IMR-90 (cell line): ENCODE results near the gene IFIT1. TPM values are rescaled to one million over a fixed set of nuclear protein-coding genes. Genes with fewer than 3 reads are reported as not detected.

ENCODE experiments used
- ATAC-seq: fragments of 200-7000 bp; cut with Tn5 transposase; 2 replicates; pipeline ENCODE4 v1.9.1; 2020; ENCODE audit warnings: low read depth, mild to moderate bottlenecking, moderate library complexity
- BruUV-seq: library from RNA; stranded (reverse); fragments of 400-500 nt; replicated peaks from 2 replicates; lab custom pipeline; 2021; lab: Mats Ljungman, UMichigan
- CTCF ChIA-PET: fragments of 300-600 bp; formaldehyde crosslinking; extraction: SDS; loops from one replicate; lab custom pipeline; 2021; ENCODE audit warnings: antibody characterized with exemption; lab: Yijun Ruan, JAX
- POLR2A ChIA-PET: fragments of 300-600 bp; sonication (Branson Sonifier 250); formaldehyde crosslinking; loops from one replicate; lab custom pipeline; 2022; ENCODE audit warnings: antibody characterized with exemption; ENCODE audit not compliant: unreplicated experiment; lab: Charles Lee
- DNase-seq: peaks from one replicate; pipeline ENCODE4 v3.0.0; 2013
- H2AFZ ChIP-seq: replicated peaks from 2 replicates; pipeline ENCODE3; 2013; ENCODE audit warnings: low read length, mild to moderate bottlenecking; ENCODE audit not compliant: poor library complexity
- H2AK5ac ChIP-seq: 2 replicates; pipeline ENCODE4 v1.6.1; 2013; ENCODE audit warnings: low read depth, low read length, inconsistent platforms
- H2AK9ac ChIP-seq: replicated peaks from 2 replicates; pipeline ENCODE3; 2013; ENCODE audit warnings: mild to moderate bottlenecking, low read depth, low read length, moderate library complexity; ENCODE audit not compliant: poor library complexity
- H2BK120ac ChIP-seq: 2 replicates; pipeline ENCODE4 v1.6.1; 2013; ENCODE audit warnings: low read depth, low read length, inconsistent platforms
- H2BK15ac ChIP-seq: 3 replicates; pipeline ENCODE4 v1.6.1; 2013; ENCODE audit warnings: low read depth, low read length, inconsistent platforms
- H2BK20ac ChIP-seq: 2 replicates; pipeline ENCODE4 v1.6.1; 2013; ENCODE audit warnings: low read depth, mild to moderate bottlenecking, inconsistent platforms, low read length, moderate library complexity
- H2BK5ac ChIP-seq: 2 replicates; pipeline ENCODE4 v1.6.1; 2013; ENCODE audit warnings: mild to moderate bottlenecking, low read depth, low read length, inconsistent platforms; ENCODE audit not compliant: poor library complexity, severe bottlenecking
- H3K14ac ChIP-seq: replicated peaks from 2 replicates; pipeline ENCODE4 v1.6.1; 2013; ENCODE audit warnings: low read depth, low read length, inconsistent platforms
- H3K18ac ChIP-seq: 2 replicates; pipeline ENCODE4 v1.6.1; 2013; ENCODE audit warnings: low read depth, low read length, control low read depth
- H3K23ac ChIP-seq: 2 replicates; pipeline ENCODE4 v1.6.1; 2013; ENCODE audit warnings: low read depth, low read length, inconsistent platforms
- H3K27ac ChIP-seq: 2 replicates; pipeline ENCODE4 v1.5.1; 2013; ENCODE audit warnings: mild to moderate bottlenecking, control low read depth, low read length; ENCODE audit not compliant: insufficient read depth
- H3K27me3 ChIP-seq: 2 replicates; pipeline ENCODE4 v1.6.1; 2013; ENCODE audit warnings: low read length; ENCODE audit not compliant: control insufficient read depth, insufficient read depth
- H3K36me3 ChIP-seq: 2 replicates; pipeline ENCODE4 v1.6.1; 2013; ENCODE audit warnings: low read length, mixed read lengths; ENCODE audit not compliant: control insufficient read depth, insufficient read depth
- H3K4ac ChIP-seq: 2 replicates; pipeline ENCODE4 v1.6.1; 2013; ENCODE audit warnings: low read depth, low read length, inconsistent platforms
- H3K4me1 ChIP-seq: 2 replicates; pipeline ENCODE4 v1.6.1; 2013; ENCODE audit warnings: low read length, mixed read lengths; ENCODE audit not compliant: control insufficient read depth, insufficient read depth
- H3K4me2 ChIP-seq: 2 replicates; pipeline ENCODE4 v1.6.1; 2013; ENCODE audit warnings: low read depth, mild to moderate bottlenecking, control low read depth, low read length, moderate library complexity
- H3K4me3 ChIP-seq: 2 replicates; pipeline ENCODE4 v1.5.1; 2013; ENCODE audit warnings: low read depth, mild to moderate bottlenecking, control low read depth, low read length, moderate library complexity; ENCODE audit not compliant: insufficient read depth
- H3K56ac ChIP-seq: 2 replicates; pipeline ENCODE4 v1.6.1; 2013; ENCODE audit warnings: low read length, inconsistent platforms; ENCODE audit not compliant: insufficient read depth; ENCODE audit errors: extremely low read depth
- H3K79me1 ChIP-seq, 2 experiments: 2 replicates each; pipeline ENCODE4 v1.6.1; 2013; ENCODE audit warnings: low read length in 2 of 2, inconsistent platforms in 1 of 2, low read depth in 1 of 2
- H3K9ac ChIP-seq: 2 replicates; pipeline ENCODE4 v1.6.1; 2013; ENCODE audit warnings: low read depth, low read length, control low read depth
- H3K9me1 ChIP-seq: 2 replicates; pipeline ENCODE4 v1.6.1; 2013; ENCODE audit warnings: low read length, inconsistent platforms; ENCODE audit not compliant: insufficient read depth
- H3K9me3 ChIP-seq: 2 replicates; pipeline ENCODE4 v1.6.1; 2013; ENCODE audit warnings: low read length; ENCODE audit not compliant: control insufficient read depth, insufficient read depth
- H4K20me1 ChIP-seq: 2 replicates; pipeline ENCODE4 v1.6.1; 2013; ENCODE audit warnings: low read length, inconsistent platforms; ENCODE audit not compliant: insufficient read depth
- H4K5ac ChIP-seq: 2 replicates; pipeline ENCODE4 v1.6.1; 2013; ENCODE audit warnings: mild to moderate bottlenecking, low read depth, low read length, control low read depth
- H4K8ac ChIP-seq, 2 experiments: 2 replicates each; pipeline ENCODE4 v1.6.1; 2013; ENCODE audit warnings: low read depth in 2 of 2, low read length in 2 of 2, control low read depth in 1 of 2, inconsistent platforms in 1 of 2
- H4K91ac ChIP-seq: 2 replicates; pipeline ENCODE4 v1.6.1; 2013; ENCODE audit warnings: low read depth, low read length, inconsistent platforms; ENCODE audit not compliant: insufficient read depth
- BHLHE40 ChIP-seq: fragments of 150-350 bp; IDR thresholded peaks from 2 replicates; pipeline ENCODE4 v1.6.1; 2016; ENCODE audit warnings: mild to moderate bottlenecking, low read depth, low read length
- CEBPB ChIP-seq: IDR thresholded peaks from 2 replicates; pipeline ENCODE4 v1.6.1; 2012; ENCODE audit warnings: low read depth, low read length, improper control_type of control experiment
- CHD1 ChIP-seq: IDR thresholded peaks from 2 replicates; pipeline ENCODE4 v1.6.1; 2012; ENCODE audit warnings: low read depth, low read length, improper control_type of control experiment
- ELK1 ChIP-seq: fragments of 150-350 bp; IDR thresholded peaks from 2 replicates; pipeline ENCODE4 v1.6.1; 2016; ENCODE audit warnings: low read depth, mild to moderate bottlenecking, low read length, moderate library complexity, borderline replicate concordance
- FOS ChIP-seq: fragments of 150-350 bp; IDR thresholded peaks from 2 replicates; pipeline ENCODE4 v1.6.1; 2016; ENCODE audit warnings: low read depth, low read length
- POLR2A ChIP-seq: IDR thresholded peaks from 2 replicates; pipeline ENCODE4 v1.6.1; 2012; ENCODE audit warnings: mild to moderate bottlenecking, low read depth, low read length
- RAD21 ChIP-seq: IDR thresholded peaks from 2 replicates; pipeline ENCODE4 v1.6.1; 2012; ENCODE audit warnings: low read length, improper control_type of control experiment
- RCOR1 ChIP-seq: IDR thresholded peaks from 2 replicates; pipeline ENCODE4 v1.6.1; 2012; ENCODE audit warnings: mild to moderate bottlenecking, low read length, improper control_type of control experiment; ENCODE audit not compliant: insufficient replicate concordance
- RFX5 ChIP-seq: IDR thresholded peaks from 2 replicates; pipeline ENCODE4 v1.8.0; 2012; ENCODE audit warnings: low read depth, mild to moderate bottlenecking, low read length, moderate library complexity
- SMC3 ChIP-seq: fragments of 150-350 bp; IDR thresholded peaks from 2 replicates; pipeline ENCODE4 v1.6.1; 2016; ENCODE audit warnings: low read depth, mild to moderate bottlenecking, antibody characterized with exemption, low read length, moderate library complexity
- USF2 ChIP-seq: fragments of 150-350 bp; IDR thresholded peaks from 2 replicates; pipeline ENCODE4 v1.6.1; 2017; ENCODE audit warnings: mild to moderate bottlenecking, antibody characterized with exemption, low read length, low read depth
- WGBS, 2 experiments: methylation state at CpG; one replicate each; pipeline versions ENCODE4 v1.1.5 to v1.1.7; 2013; ENCODE audit warnings: missing lambda C conversion rate in 2 of 2; ENCODE audit not compliant: insufficient read length in 1 of 2; ENCODE audit errors: extremely low coverage in 2 of 2; 5-methylcytosine and 5-hydroxymethylcytosine counted together
- dilution Hi-C: fragments of 300-500 bp; cut with HindIII; formaldehyde crosslinking; loops from one replicate; pipeline ENCODE4 v1.14.3; 2018; ENCODE audit warnings: low sequenced_read_pairs; ENCODE audit not compliant: unreplicated experiment
- in situ Hi-C: fragments of 300-500 bp; cut with MboI; formaldehyde crosslinking; loops from 3 replicates; pipeline ENCODE4 v1.14.3; 2019; ENCODE audit warnings: low sequenced_read_pairs, inconsistent platforms, mixed read lengths
- intact Hi-C: fragments of 100-400 bp; cut with micrococcal nuclease; formaldehyde crosslinking; loops from 2 replicates; pipeline ENCODE4 v1.10.0; 2022
- polyA plus RNA-seq, 3 experiments: library from polyadenylated mRNA; depleted of rRNA; stranded (reverse); fragments of >200 nt; gene quantifications; 2 replicates each; pipeline ENCODE4 v1.2.3, GENCODE V29; 2012; ENCODE audit warnings: low replicate concordance in 1 of 3
- total RNA-seq: library from RNA; depleted of rRNA; stranded (reverse); fragments of >200 nt; gene quantifications from 2 replicates; pipeline ENCODE4 v1.2.3, GENCODE V29; 2012

IFIT1 gene
- total and polyA plus RNA-seq, 2 of the 4 experiments (the other 2 are of a cell fraction) = 6.1 to 6.8 TPM

GRCh38 chr10:89421018-89421476 lies 28.6 kb downstream of the IFIT1 start:
- Histone ChIP-seq H3K23ac (no peak overlapping the region), H3K36me3 (peaks cover 4% of the 10 kb centered on the region), H4K20me1 (no peaks in the 10 kb centered on the region), H3K27ac (no peak overlapping the region), H2BK15ac (no peak overlapping the region), H3K4me2 (no peak overlapping the region), H2BK20ac (no peak overlapping the region), H3K4me1 (peaks cover 4% of the 10 kb centered on the region), H4K8ac (no peak overlapping the region), H3K27me3 (no peaks in the 10 kb centered on the region), H2BK5ac (no peak overlapping the region), H2AK9ac (no peak overlapping the region), H4K91ac (no peak overlapping the region), H2AK5ac (no peak overlapping the region), H3K56ac (no peak overlapping the region), H3K4me3 (no peak overlapping the region), H3K9ac (no peak overlapping the region), H2BK120ac (no peak overlapping the region), H3K18ac (no peak overlapping the region), H3K14ac (no peak overlapping the region), H3K79me1 (peaks cover 12 to 22% of the 10 kb centered on the region in 2 experiments), H4K5ac (no peak overlapping the region), H3K9me3 (no peaks in the 10 kb centered on the region), H3K4ac (no peak overlapping the region), H2AFZ (no peak overlapping the region), H3K9me1 (0 out of 2 replicates have a peak, but pooled peaks cover 6% of the 10 kb centered on the region)
- ChIA-PET POLR2A (no interaction called here), CTCF (interaction anchor here (0.6 kb wide), 1 partner anchor 65 kb away, joined by 4 read pairs; no protein-coding TSS in a partner anchor)
- ATAC-seq (no peak), DNase-seq (no peak)
- dilution Hi-C loops (no loop called here), in situ Hi-C loops (loop anchor here (10.0 kb wide), 1 partner anchor 1164 kb away; no protein-coding TSS in a partner anchor), intact Hi-C loops (loop anchor here (10.0 kb wide), 3 partner anchors 854 to 1444 kb away; no protein-coding TSS in a partner anchor)
- no CpG with 5 or more reads among the region's 2 CpGs for WGBS, 2 experiments
- TF ChIP-seq CHD1 (no peak), CEBPB (no peak), POLR2A (no peak), SMC3 (no peak), RCOR1 (no peak), RAD21 (no peak), ELK1 (no peak), RFX5 (no peak), FOS (no peak), BHLHE40 (no peak), USF2 (no peak)
- no TSS peak for BruUV-seq
